ENCODE measurements around the gene TSPAN18.

TSPAN18 gene

DNA sequence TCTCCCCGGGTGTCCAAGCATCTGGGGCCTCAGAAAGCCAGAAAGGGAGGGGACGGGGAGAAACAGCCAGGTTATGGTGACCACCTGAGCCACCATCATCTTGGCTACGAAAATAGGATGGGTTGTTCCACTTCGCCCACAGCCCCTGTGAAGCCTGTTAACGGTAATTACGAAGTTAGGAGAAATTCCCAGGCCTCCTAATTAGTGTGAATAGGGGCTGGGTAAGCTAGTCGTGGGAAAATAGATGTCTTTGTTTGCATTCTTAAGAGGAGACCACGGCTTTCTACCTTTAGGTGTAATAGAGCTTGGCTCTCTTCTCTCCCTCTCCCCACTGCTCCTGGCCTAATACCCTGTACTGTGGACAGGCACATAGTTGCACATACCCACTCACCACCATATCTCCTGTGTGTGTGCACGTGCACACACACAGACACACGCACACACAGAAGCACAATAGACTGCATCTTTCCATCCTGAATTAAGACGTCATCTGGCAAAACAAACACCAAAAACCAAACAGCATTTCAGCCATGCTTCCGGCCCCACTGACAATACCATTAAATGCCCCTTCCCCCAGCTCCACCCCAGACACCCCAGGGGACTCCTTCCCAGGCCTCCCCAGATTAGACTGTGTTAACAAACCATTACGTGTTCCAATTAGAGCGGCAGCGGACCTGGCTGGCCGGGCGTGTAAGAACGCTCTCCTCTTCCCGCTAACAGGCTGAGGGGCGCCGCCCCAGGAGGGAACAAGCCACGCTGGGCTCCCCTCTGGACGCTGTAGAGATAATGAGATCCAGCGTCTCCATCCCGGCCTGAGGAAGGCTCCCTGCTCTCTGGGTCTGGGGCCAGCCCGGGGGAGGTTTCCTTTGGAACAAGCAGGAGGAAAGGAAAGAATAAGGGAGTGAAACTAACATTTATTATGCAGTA is 151.1 kb downstream of the TSPAN18 start:
- Histone ChIP-seq H3K27ac (no peak overlapping the region), H3K27me3 (replicated peaks) (peaks cover 82% of the 10 kb centered on the region), H3K4me3 (ENCODE audit: low read depth, low read length) (no peak overlapping the region), H3K36me3 (replicated peaks) (no peaks in the 10 kb centered on the region)
- no peak for DNase-seq
- in situ Hi-C loops (cut with HindIII; ENCODE audit: low pct_ligation_motif_present, low sequenced_read_pairs) = no loop called here
- TF ChIP-seq CTCF (IDR thresholded peaks at IDR 0.05; ENCODE audit: low read depth, low read length, missing control alignments) = no peak

DNA sequence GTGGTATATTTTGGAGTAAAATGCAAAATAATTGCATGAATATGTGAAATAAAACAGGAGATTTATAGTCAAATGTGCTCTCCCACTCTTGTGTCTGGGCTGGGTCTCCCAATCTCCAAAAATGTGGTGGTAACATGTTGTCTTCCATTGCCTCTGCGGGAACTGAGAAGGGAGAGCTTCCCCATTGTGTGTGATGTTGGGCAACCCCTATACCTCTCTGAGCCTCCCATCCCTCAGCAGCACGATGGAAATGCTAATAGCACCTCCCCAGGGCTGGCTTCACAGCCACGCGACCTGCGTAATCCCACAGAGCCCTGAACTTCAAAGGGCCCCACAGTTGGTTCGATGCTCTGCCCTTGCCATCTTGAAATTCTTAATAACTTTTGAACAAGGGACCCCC is 151.9 kb downstream of the TSPAN18 start:
- in situ Hi-C loops (cut with HindIII; ENCODE audit: low pct_ligation_motif_present, low sequenced_read_pairs) = no loop called here
- H3K4me3 ChIP-seq (ENCODE audit: low read depth, low read length) = no peak overlapping the region
- peaks cover 83% of the 10 kb centered on the region for H3K27me3 ChIP-seq (replicated peaks)
- H3K27ac ChIP-seq = no peak overlapping the region
- no peaks in the 10 kb centered on the region for H3K36me3 ChIP-seq (replicated peaks)
- TF ChIP-seq CTCF (IDR thresholded peaks at IDR 0.05; ENCODE audit: low read depth, low read length, missing control alignments) = no peak
- DNase-seq = no peak

DNA sequence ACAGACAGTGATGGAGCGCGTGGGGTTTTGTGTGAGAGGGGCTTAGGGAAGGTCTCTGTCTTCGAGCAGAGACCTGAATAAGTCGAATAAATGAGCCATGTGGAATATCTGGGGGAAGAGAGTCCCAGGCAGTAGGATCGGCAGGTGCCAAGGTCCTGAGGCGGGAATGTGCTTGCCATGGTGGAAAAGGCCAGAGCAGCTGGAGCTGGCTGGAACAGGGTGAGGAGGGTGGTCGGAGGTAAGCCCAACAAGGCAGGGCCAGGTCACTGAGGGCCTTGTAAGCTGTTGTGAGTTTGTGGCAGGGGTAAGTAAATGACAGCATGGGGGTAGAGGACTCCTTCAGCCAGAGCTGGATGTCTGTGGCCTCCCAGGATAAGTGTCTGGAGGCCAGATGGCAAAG is 152.7 kb downstream of the TSPAN18 start:
- Histone ChIP-seq H3K27ac (no peak overlapping the region), H3K4me3 (ENCODE audit: low read depth, low read length) (no peak overlapping the region), H3K36me3 (replicated peaks) (no peaks in the 10 kb centered on the region), H3K27me3 (replicated peaks) (peaks cover 79% of the 10 kb centered on the region)
- in situ Hi-C loops (cut with HindIII; ENCODE audit: low pct_ligation_motif_present, low sequenced_read_pairs) = no loop called here
- no peak for TF ChIP-seq CTCF (IDR thresholded peaks at IDR 0.05; ENCODE audit: low read depth, low read length, missing control alignments)
- no peak for DNase-seq

- DNase-seq = no peak
- Histone ChIP-seq H3K27me3 (replicated peaks) (peaks cover 80% of the 10 kb centered on the region), H3K36me3 (replicated peaks) (no peaks in the 10 kb centered on the region), H3K4me3 (ENCODE audit: low read depth, low read length) (no peak overlapping the region), H3K27ac (no peak overlapping the region)
- in situ Hi-C loops (cut with HindIII; ENCODE audit: low pct_ligation_motif_present, low sequenced_read_pairs) = no loop called here
- TF ChIP-seq CTCF (IDR thresholded peaks at IDR 0.05; ENCODE audit: low read depth, low read length, missing control alignments) = no peak
Observed at GRCh38 chr11:44880511-44880910, 153.7 kb downstream of the TSPAN18 start.

DNA sequence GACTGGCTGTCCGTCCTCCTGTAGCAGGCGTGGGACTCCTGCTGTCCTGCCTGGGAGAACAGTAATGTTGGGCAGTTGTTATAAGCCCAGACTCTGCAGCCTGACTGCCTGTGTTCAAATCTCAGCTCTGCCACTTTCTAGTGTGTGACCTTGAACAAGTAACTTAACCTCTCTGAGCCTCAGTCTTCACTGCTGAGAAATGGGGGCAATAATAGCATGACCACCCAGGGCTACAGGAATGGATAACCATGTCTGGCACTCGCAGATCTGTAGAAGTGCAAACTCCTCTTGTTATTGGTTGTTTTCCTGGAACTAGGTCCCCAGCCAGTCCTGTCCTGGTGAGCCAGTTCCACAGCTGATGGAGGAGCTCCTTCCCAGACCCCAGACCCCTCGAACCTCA is 154.2 kb downstream of the TSPAN18 start:
- Histone ChIP-seq H3K27me3 (replicated peaks) (peaks cover 80% of the 10 kb centered on the region), H3K27ac (no peak overlapping the region), H3K4me3 (ENCODE audit: low read depth, low read length) (no peak overlapping the region), H3K36me3 (replicated peaks) (no peaks in the 10 kb centered on the region)
- DNase-seq = no peak
- in situ Hi-C loops (cut with HindIII; ENCODE audit: low pct_ligation_motif_present, low sequenced_read_pairs) = no loop called here
- no peak for TF ChIP-seq CTCF (IDR thresholded peaks at IDR 0.05; ENCODE audit: low read depth, low read length, missing control alignments)

Data from brain microvascular endothelial cell (primary cell).